Measurements from ENCODE around the gene SFRP2. TPM values are rescaled to one million over a fixed set of nuclear protein-coding genes. Genes with fewer than 3 reads are reported as not detected.

Gene SFRP2
- total RNA-seq, 1 experiment from 2014 or later, result 0.26 TPM

DNA sequence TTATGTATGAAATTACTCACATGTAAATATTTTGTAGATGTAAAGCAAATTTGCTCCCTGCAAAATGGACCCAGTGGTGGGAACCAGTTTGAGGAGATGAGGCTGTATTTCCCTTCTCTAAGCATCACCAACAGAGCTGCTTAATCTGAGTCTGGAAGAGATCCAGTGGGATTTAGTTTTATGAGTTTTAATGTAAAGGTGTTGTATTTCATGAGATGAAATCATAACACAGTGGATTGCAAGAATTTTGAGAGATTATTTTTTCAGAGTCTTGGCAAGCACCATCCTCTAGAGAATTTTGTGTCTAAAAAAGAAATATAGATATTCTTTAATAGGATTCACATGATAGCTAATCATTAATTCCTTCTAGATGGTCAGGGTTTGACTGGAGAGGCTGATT is 35.6 kb upstream of the SFRP2 start:
- H3K4me3 ChIP-seq (ENCODE audit: low read depth in 2 of 2, low read length in 2 of 2), result no peak overlapping the region
- H3K27me3 ChIP-seq (ENCODE audit: control insufficient read depth, insufficient read depth, low read length), result no peaks in the 10 kb centered on the region
- H3K27ac ChIP-seq (ENCODE audit: low read length), result no peak overlapping the region
- ChIA-PET POLR2A (interaction anchor here (0.6 kb wide), 1 partner anchor 25 kb away, joined by 3 read pairs; no protein-coding TSS in a partner anchor), CTCF (no interaction called here)
- no peaks in the 10 kb centered on the region for H3K36me3 ChIP-seq (ENCODE audit: control insufficient read depth, insufficient read depth, low read length)
- in situ Hi-C loops (cut with HindIII; ENCODE audit: low pct_unique_long_range_greater_than_20kb, low sequenced_read_pairs) (no loop called here), intact Hi-C loops (cut with micrococcal nuclease; ENCODE audit: unreplicated experiment) (no loop called here)
- BruUV-seq (replicated peaks), result no TSS peak
- no peak for ATAC-seq
- H3K9me3 ChIP-seq (ENCODE audit: control insufficient read depth, insufficient read depth, low read depth, low read length), result no peaks in the 10 kb centered on the region
- TF ChIP-seq CTCF (IDR thresholded peaks at IDR 0.05), result no peak
- no peak for TF ChIP-seq REST (IDR thresholded peaks at IDR 0.05; ENCODE audit: insufficient read depth in 1 of 2, low read depth in 2 of 2, low read length in 1 of 2)
- TF ChIP-seq SIN3A (IDR thresholded peaks at IDR 0.05; ENCODE audit: borderline replicate concordance, insufficient read depth, low read depth, low read length), result no peak
- H3K4me1 ChIP-seq (ENCODE audit: control insufficient read depth, insufficient read depth, low read length), result no peaks in the 10 kb centered on the region
- DNase-seq (ENCODE audit: low read depth, low spot score), result no peak

DNA sequence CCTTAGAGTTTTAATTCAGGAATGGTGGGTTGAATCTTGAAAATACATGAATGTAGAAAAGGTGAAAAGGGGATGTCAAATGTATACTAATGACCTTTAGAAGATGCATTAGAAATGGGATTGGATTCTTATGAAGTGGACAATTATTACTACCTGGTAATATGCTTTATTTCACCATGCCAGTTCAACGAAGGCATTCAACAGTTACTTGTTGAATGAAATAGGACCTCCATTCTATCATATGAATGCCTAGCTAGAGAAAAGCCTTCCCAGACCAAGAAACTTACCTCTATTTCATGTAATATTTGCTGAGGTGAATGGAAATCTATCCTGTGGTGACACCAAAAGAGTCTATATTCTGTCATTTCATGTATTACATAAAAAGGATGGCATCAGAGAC is 34.6 kb upstream of the SFRP2 start:
- intact Hi-C loops (cut with micrococcal nuclease; ENCODE audit: unreplicated experiment) (no loop called here), in situ Hi-C loops (cut with HindIII; ENCODE audit: low pct_unique_long_range_greater_than_20kb, low sequenced_read_pairs) (no loop called here)
- POLR2A ChIA-PET, result no interaction called here
- H3K4me3 ChIP-seq (ENCODE audit: low read depth in 2 of 2, low read length in 2 of 2), result no peak overlapping the region
- no peak overlapping the region for H3K27ac ChIP-seq (ENCODE audit: low read length)
- no peaks in the 10 kb centered on the region for H3K9me3 ChIP-seq (ENCODE audit: control insufficient read depth, insufficient read depth, low read depth, low read length)
- CTCF ChIA-PET, result no interaction called here
- ATAC-seq (no peak), DNase-seq (ENCODE audit: low read depth, low spot score) (no peak)
- BruUV-seq (replicated peaks), result no TSS peak
- H3K27me3 ChIP-seq (ENCODE audit: control insufficient read depth, insufficient read depth, low read length), result no peaks in the 10 kb centered on the region
- TF ChIP-seq POLR2AphosphoS5 (IDR thresholded peaks at IDR 0.05; ENCODE audit: low read depth, low read length) (no peak), SIN3A (IDR thresholded peaks at IDR 0.05; ENCODE audit: borderline replicate concordance, insufficient read depth, low read depth, low read length) (no peak), REST (IDR thresholded peaks at IDR 0.05; ENCODE audit: insufficient read depth in 1 of 2, low read depth in 2 of 2, low read length in 1 of 2) (no peak), CTCF (IDR thresholded peaks at IDR 0.05) (no peak), TCF7L2 (IDR thresholded peaks at IDR 0.05; ENCODE audit: low read depth, low read length) (no peak)
- H3K4me1 ChIP-seq (ENCODE audit: control insufficient read depth, insufficient read depth, low read length), result no peaks in the 10 kb centered on the region
- no peaks in the 10 kb centered on the region for H3K36me3 ChIP-seq (ENCODE audit: control insufficient read depth, insufficient read depth, low read length)
